ENCODE data around the gene CCDC102B.

Gene CCDC102B

GRCh38 chr18:68797871-68798270, at the start of gene CCDC102B:
Gene CCDC102B, plus strand, starts transcription at chr18:68798080. Its CDS starts 38,684 bp downstream, at chr18:68836764.
- H3K27me3 Mint-ChIP-seq (ENCODE audit: low read depth, poor library complexity): no peaks in the 10 kb centered on the region
- DNase-seq: no peak
- H3K36me3 Mint-ChIP-seq (ENCODE audit: low read depth): no peaks in the 10 kb centered on the region
- H3K27ac Mint-ChIP-seq: no peak within 1 kb of the TSS
- no peaks in the 10 kb centered on the region for H3K9me3 Mint-ChIP-seq
- TF ChIP-seq CTCF (IDR thresholded peaks at IDR 0.05): no peak
- no peak within 1 kb of the TSS for H3K4me3 Mint-ChIP-seq
- no peaks in the 10 kb centered on the region for H3K4me1 Mint-ChIP-seq

- Mint-ChIP-seq H3K36me3 (ENCODE audit: low read depth) (peaks cover 3% of the 10 kb centered on the region), H3K27ac (no peak overlapping the region), H3K9me3 (peaks cover 27% of the 10 kb centered on the region), H3K4me3 (no peak overlapping the region), H3K4me1 (no peaks in the 10 kb centered on the region), H3K27me3 (ENCODE audit: low read depth, poor library complexity) (no peaks in the 10 kb centered on the region)
- no peak for TF ChIP-seq CTCF (IDR thresholded peaks at IDR 0.05)
- DNase-seq: no peak
These were observed 40.8 kb upstream of the CCDC102B start for GRCh38 chr18:68757126-68757525.

GRCh38 chr18:68759308-68759707, 38.6 kb upstream of the CCDC102B start:
- DNase-seq: no peak
- Mint-ChIP-seq H3K4me1 (no peaks in the 10 kb centered on the region), H3K9me3 (peaks cover 18% of the 10 kb centered on the region), H3K27me3 (ENCODE audit: low read depth, poor library complexity) (no peaks in the 10 kb centered on the region), H3K4me3 (no peak overlapping the region), H3K36me3 (ENCODE audit: low read depth) (peaks cover 2% of the 10 kb centered on the region), H3K27ac (no peak overlapping the region)
- no peak for TF ChIP-seq CTCF (IDR thresholded peaks at IDR 0.05)

GRCh38 chr18:68763083-68763482, 34.8 kb upstream of the CCDC102B start:
- Mint-ChIP-seq H3K9me3 (peaks cover 18% of the 10 kb centered on the region), H3K27ac (no peak overlapping the region), H3K36me3 (ENCODE audit: low read depth) (no peaks in the 10 kb centered on the region), H3K4me3 (no peak overlapping the region), H3K27me3 (ENCODE audit: low read depth, poor library complexity) (no peaks in the 10 kb centered on the region), H3K4me1 (no peaks in the 10 kb centered on the region)
- DNase-seq: no peak
- TF ChIP-seq CTCF (IDR thresholded peaks at IDR 0.05): no peak

GRCh38 chr18:68764016-68764415, 33.9 kb upstream of the CCDC102B start:
- TF ChIP-seq CTCF (IDR thresholded peaks at IDR 0.05): no peak
- Mint-ChIP-seq H3K9me3 (peaks cover 11% of the 10 kb centered on the region), H3K4me1 (no peaks in the 10 kb centered on the region), H3K27ac (no peak overlapping the region), H3K4me3 (no peak overlapping the region), H3K36me3 (ENCODE audit: low read depth) (no peaks in the 10 kb centered on the region), H3K27me3 (ENCODE audit: low read depth, poor library complexity) (no peaks in the 10 kb centered on the region)
- DNase-seq: no peak

- Mint-ChIP-seq H3K4me1 (no peaks in the 10 kb centered on the region), H3K4me3 (no peak overlapping the region), H3K27me3 (ENCODE audit: low read depth, poor library complexity) (no peaks in the 10 kb centered on the region), H3K27ac (no peak overlapping the region), H3K36me3 (ENCODE audit: low read depth) (no peaks in the 10 kb centered on the region), H3K9me3 (no peaks in the 10 kb centered on the region)
- no peak for DNase-seq
- no peak for TF ChIP-seq CTCF (IDR thresholded peaks at IDR 0.05)
These were observed 31.4 kb upstream of the CCDC102B start for GRCh38 chr18:68766433-68766832.

Data from nephron progenitor cell (in vitro differentiated cells).